Measurements from ENCODE around the gene MRE11. TPM values are rescaled to one million over a fixed set of nuclear protein-coding genes. Genes with fewer than 3 reads are reported as not detected.

Gene MRE11
- total and polyA plus RNA-seq, 4 donors = 1.5 to 18.3 (median 5.6) TPM

- no peak for DNase-seq (ENCODE audit: low spot score)
- WGBS = 44% methylated on average over 2 of the region's 2 CpGs
- H3K4me1 ChIP-seq (ENCODE audit: control insufficient read depth in 4 of 4, insufficient read depth in 4 of 4, low read length in 3 of 4) = peaks cover 0 to 4% (median 0%) of the 10 kb centered on the region in 4 donors
- H3K4me3 ChIP-seq (ENCODE audit: low read depth in 1 of 3, low read length in 3 of 3) = no peak overlapping the region
- no peak overlapping the region for H3K9ac ChIP-seq (ENCODE audit: low read depth in 1 of 2, low read length in 2 of 2)
- peaks cover 0 to 18% (median 14%) of the 10 kb centered on the region in 4 donors for H3K36me3 ChIP-seq (ENCODE audit: control insufficient read depth in 4 of 4, insufficient read depth in 3 of 4, low read depth in 1 of 4, low read length in 3 of 4)
- H3K27me3 ChIP-seq (ENCODE audit: control insufficient read depth in 4 of 4, insufficient read depth in 4 of 4, low read length in 3 of 4) = no peaks in the 10 kb centered on the region
- TF ChIP-seq JUND (IDR thresholded peaks at IDR 0.05) = peak; percentile 59 to 64
- no peak for TF ChIP-seq ZBTB33 (IDR thresholded peaks at IDR 0.05)
- TF ChIP-seq RAD21 (IDR thresholded peaks at IDR 0.05) = no peak
- no peak for TF ChIP-seq TAF1 (conservative IDR thresholded peaks at IDR 0.05)
- peak; percentile 75 for TF ChIP-seq FOXA2 (IDR thresholded peaks at IDR 0.05)
- TF ChIP-seq REST (IDR thresholded peaks at IDR 0.05) = peak; percentile 28
- peak; percentile 37 for TF ChIP-seq FOXA1 (IDR thresholded peaks at IDR 0.05)
- peak; percentile 61 for TF ChIP-seq ATF3 (IDR thresholded peaks at IDR 0.05)
- no peak for TF ChIP-seq HNF4G (IDR thresholded peaks at IDR 0.05)
- TF ChIP-seq MAX (IDR thresholded peaks at IDR 0.05) = no peak
- no peak for TF ChIP-seq EGR1 (IDR thresholded peaks at IDR 0.05; ENCODE audit: low read depth in 2 of 2)
- peak; percentile 31 to 45 for TF ChIP-seq HNF4A (conservative IDR thresholded peaks at IDR 0.05)
- TF ChIP-seq GABPA (IDR thresholded peaks at IDR 0.05 in 1 of 2, conservative IDR thresholded peaks at IDR 0.05 in 1 of 2) = no peak
- peak; percentile 33 for TF ChIP-seq YY1 (IDR thresholded peaks at IDR 0.05)
- no peak for TF ChIP-seq SP1 (IDR thresholded peaks at IDR 0.05)
- no peak for TF ChIP-seq CTCF (IDR thresholded peaks at IDR 0.05; ENCODE audit: low read depth, low read length, missing input control)
- peak; percentile 12 to 54 for TF ChIP-seq RXRA (IDR thresholded peaks at IDR 0.05)
- TF ChIP-seq NR2F2 (IDR thresholded peaks at IDR 0.05) = no peak
- H3K27ac ChIP-seq (ENCODE audit: low read depth in 1 of 2, low read length in 2 of 2) = no peak overlapping the region
- no peaks in the 10 kb centered on the region for H3K9me3 ChIP-seq (ENCODE audit: control insufficient read depth in 4 of 4, low read length in 3 of 4)
Observed at GRCh38 chr11:94449437-94449836, 44.2 kb downstream of the MRE11 start.

Measured in liver (tissue), 9 donors.